GM21737 (cell line): ENCODE data around the gene RTN1.
A peak's percentile ranks its signal among the peaks of the same experiment; 100 is the strongest.

Experiments
- ATAC-seq: cut with Tn5 transposase; IDR thresholded peaks from one replicate; pipeline ENCODE4 v1.9.1; 2021; ENCODE audit warnings: mild to moderate bottlenecking, moderate library complexity; ENCODE audit not compliant: unreplicated experiment

RTN1 gene

DNA sequence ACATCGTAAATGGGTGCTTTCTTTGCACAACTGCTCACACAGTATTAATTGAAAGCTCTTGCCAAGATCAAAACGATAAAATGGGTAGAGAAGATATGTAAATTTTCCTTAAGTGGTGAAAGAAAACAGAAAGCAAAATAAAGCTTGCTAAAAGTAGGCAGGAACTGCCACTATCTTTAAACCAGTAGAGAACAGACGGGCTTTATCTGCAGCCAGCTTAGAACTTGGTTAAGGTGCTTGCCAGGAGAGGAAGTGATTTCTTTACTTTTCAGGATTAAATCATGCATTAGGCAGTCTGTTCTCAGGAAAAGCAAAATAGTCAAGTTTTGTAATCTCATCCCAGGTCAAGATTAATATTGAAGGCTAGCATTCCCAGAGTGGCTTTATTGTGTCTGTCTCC is 237.1 kb downstream of the RTN1 start:
- no peak for ATAC-seq

- ATAC-seq = no peak
These were observed 238.2 kb downstream of the RTN1 start for GRCh38 chr14:59632381-59632780.

DNA sequence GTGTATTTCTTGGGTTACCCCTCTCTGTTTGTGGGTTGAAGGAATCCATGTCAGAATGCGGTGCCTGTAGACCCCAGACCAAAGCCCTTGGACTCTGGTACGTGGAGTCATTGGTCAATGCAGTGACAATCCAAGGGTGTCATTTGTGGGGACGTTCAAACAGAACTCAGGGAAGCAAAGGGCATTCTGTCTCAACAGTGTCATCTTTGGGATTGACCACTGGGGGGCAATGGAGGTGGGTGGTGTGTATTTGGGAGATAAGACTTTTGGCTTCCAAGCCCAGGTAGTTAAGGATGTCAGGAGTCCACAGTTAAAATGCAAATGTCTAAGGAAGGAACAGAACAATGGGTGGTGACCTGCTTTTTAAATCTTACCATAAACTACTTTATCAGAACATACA is 239.3 kb downstream of the RTN1 start:
- ATAC-seq = no peak

- no peak for ATAC-seq
These were observed 240.2 kb downstream of the RTN1 start for GRCh38 chr14:59630288-59630963.

- ATAC-seq = no peak
These were observed 240.9 kb downstream of the RTN1 start for GRCh38 chr14:59629444-59630287.

DNA sequence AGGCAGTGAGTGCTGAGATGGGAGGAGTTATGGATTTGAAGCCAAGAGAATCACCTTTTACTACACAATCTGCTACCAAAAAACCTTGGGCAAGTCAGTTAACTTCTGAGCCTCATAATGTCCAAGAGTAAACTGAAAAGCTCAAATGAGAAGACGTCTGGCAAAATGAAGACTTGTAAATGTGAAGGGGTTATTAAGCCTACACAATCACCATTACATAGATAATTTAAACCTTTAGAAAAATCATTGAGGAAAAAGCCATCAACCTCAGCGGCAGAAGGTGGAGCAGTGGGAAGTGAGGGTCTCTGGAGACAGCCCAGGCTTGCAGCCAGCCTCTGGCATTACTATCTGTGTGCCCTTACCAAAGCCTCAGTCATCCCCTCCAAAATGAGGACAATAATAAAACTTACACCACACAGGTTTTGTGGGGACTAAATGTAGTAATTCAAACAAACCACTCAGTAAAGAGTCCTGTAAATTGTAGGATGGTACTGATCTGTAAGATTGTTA is 243.5 kb downstream of the RTN1 start:
- no peak for ATAC-seq

- ATAC-seq = no peak
These were observed 247.9 kb downstream of the RTN1 start for GRCh38 chr14:59622631-59623030.

DNA sequence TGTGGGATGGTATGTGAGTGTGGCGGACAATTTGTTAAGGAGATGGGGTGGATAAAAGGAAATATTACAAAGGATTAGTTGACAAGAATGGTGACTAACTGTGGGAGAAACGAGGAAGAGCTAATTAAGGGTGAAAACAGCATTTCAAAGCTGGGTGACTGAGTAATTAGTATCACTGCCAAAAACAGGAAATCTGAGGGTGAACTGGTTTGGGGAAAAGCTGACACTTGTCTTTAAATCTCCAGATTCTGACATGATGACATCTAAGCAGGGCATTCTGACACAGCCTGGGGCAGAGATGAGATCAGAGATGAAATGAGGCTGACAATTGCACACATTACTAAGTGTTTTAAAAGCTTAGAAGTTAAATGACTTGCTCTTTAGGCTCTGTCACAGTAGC is 251.5 kb downstream of the RTN1 start:
- ATAC-seq = no peak

DNA sequence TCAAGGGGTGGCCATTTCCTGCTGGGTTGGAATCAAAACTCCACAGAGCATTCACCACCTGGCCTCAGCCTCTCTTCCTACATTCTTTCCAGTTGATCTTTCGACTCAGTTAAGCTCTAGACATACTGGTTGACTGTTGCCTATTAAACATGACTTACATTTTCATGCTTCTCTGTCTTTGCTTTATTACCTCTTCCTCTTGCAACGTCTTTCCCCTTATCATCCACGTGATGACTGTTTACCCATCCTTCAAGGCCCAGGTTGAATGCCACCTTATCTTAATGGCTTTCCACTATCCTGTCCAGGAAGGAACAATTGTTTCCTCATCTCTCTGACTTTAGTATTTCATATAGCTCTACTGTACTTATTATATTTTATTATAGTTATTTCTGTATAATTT is 269.5 kb downstream of the RTN1 start:
- no peak for ATAC-seq

GRCh38 chr14:59600211-59600945 is 270.2 kb downstream of the RTN1 start:
- no peak for ATAC-seq

DNA sequence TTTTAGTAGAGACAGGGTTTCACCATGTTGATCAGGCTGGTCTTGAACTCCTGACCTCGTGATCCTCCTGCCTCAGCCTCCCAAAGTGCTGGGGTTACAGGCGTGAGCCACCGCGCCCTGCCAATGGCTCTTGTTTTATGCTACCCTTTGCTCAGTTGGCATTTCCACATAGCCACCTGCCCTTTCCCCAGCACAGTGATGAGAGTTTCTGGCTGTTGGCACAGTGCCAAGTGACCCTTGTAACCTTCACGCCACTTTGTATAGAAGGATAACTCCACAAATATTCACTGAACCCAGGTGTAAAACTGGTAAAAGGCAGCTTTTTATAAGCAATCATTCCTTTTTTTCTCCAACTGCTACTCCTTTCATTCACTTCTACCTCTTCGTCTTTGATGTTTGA is 275.5 kb downstream of the RTN1 start:
- no peak for ATAC-seq

- no peak for ATAC-seq
These were observed 278.8 kb downstream of the RTN1 start for GRCh38 chr14:59591641-59592370.

DNA sequence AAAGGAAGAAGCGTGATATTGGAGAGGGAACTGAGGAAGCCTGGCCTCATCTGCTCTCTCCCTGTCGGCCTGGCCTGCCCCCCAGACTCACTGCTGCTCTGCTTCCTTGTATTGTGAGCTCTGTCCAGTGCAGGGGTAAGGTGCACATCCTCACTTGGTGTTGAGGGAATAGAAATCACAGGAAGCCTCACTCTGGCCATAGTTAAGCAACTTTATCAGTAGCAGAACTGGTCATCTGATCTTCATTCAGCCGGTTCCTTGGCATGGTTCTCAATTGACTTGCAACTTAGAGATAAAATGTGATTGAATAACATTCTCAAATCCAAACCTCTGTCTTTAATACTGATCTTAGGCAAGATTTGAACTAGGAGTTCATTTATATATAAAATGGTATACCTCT is 282.5 kb downstream of the RTN1 start:
- no peak for ATAC-seq

DNA sequence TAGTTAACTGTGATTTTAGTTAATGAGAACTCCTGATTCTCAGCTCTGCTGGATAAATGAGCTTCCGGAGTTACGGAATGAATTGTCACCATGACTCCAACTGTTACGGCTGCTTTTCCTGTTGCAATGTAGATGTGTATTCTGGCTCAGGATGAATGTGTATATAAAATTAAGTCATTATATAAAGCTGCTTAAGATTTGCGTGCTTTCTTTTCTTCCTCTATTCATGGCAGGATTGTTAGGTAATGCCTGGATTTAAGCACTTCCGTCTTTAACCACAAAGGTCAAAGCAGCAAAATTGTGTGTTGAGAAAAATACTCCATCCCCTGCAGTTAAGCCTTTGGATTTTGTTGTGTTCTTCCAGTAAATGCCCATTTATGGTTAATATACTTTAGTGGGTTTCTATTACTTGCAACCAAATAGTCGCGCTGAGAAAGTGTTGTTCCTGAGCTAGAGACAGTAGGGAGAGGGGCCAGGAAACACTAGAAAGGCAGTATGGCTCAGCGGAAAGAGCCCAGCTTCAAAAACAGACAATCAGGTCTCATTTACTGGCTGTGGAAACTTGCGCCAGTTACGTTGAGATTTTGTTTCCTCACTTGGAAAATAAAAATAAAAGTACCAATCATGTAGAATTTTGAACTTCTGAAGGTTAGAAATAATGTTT is 284.6 kb downstream of the RTN1 start:
- no peak for ATAC-seq

GRCh38 chr14:59583755-59584154 is 286.8 kb downstream of the RTN1 start:
- no peak for ATAC-seq

DNA sequence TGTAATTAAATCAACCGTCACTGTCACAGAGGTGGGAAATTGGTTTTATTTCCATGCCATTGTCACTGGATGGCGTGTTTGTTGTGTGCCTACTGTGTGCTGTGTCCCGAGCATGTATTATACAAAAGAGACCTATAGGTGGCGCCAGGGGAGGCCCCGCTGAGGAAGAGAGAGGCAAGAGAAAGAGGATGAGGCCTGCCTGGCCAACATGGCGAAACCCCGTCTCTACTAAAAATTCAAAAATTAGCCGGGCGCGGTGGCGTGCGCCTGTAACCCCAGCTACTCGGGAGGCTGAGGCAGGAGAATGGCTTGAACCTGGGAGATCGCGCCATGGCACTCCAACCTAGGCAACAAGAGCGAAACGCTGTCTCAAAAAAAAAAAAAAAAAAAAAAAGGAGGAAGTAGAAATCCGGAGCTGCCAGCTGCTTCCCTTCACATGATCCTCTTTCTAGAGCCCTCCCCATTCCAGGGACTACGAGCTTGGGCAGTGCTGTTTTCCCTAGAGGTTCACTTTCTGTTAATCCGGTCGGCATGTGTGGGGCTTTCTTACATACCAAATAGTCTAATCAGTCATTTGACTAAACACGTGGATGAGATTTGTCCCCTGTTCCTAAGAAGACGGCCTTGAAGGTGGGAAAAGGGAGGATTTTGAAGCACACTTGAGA is 287.6 kb downstream of the RTN1 start:
- ATAC-seq = no peak

DNA sequence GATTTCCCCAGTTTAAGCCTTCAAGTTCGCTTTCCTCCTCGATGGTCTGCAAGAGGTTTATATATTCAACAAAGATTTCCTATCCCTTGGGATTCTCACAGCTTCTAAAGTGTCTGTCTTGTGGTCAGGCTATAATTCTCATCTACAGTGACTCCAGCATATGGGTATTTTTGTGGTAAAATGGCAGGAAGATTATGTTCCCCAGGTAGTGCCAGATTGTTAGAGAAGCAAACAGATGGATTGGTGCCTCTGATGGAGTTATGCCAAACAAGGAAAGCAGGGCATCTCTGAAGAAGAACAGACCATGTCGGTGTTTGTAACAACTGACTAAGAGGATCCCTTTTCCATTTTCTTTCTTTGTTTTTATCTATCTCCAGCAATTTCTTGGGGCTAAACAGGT is 288.4 kb downstream of the RTN1 start:
- ATAC-seq = no peak

DNA sequence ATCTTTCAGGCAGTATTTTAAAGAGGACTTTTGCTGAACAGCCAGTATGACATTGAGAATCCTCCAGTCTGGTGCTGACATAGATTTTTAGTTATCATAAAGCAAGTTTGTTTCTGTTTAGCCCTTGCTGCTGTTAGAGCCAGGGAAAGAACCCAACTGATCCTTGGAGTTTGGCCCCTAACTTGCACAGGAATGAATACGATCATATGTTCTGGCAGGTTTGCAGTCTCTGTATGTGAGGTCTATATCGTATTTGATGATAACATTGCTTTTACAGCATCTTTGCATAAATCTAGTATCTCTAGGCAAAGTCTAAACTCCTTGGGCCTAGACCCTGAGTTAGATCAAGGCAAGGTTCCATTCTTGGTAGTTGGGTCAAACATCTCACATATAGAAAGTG is 289.7 kb downstream of the RTN1 start:
- ATAC-seq = no peak

DNA sequence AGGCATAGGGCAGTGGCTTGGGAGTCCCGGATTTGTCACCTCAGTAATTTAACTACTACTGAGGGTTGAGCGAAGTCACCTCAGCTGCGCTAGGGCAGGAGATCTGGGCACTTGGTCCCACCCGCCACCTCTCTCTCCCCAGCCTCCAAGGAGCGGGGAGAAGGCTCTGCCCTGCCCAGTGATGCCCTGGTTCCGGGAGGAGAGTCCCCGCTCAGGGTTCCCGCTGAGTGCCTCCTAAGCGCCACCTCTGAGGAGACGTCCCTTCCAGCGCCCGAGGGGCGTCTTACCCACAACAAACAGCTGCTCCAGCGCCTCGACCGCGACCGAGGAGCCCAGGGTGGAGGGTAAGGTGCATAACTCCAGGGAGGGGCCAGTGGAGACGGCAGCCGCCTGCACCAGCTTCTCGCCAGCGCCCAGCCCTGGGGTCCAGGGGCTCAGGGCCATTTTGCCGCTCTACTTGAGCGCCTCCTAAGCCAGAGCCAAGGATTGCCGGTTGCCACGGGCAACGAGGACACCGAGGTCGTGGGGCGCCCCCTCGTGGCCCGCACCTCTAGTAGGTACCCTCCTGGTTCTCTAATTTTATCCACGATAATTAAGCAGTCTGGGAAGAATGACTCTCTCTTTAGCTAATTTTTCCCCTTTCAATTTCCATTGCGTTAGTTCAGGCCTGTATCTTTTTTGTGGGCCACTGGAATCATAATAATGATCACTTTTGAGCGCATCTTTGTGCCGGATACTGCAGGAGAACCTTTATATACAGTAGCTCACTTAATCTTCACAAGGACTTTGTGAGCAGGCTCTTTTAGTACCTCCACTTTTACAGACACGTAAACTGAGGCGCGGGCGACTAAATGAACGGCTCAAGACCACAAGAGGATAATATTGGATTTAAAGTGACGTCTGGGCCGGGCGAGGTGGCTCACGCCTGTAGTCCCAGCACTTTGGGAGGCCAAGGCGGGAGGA is 294.0 kb downstream of the RTN1 start, which contains the start of gene CCDC175:
CCDC175 (minus strand) TSS at position 481 of the 963 bp plus-strand sequence; CDS start at position 444, 37 bp downstream.
- ATAC-seq = peak; percentile 98
